K562 (cell line): ENCODE results near the gene PPM1H.

Experiments
- AFF1 ChIP-seq, 2 experiments: fragments of 450-650 bp; IDR thresholded peaks; 2 replicates each; pipeline ENCODE4 v1.6.1; 2018; ENCODE audit warnings: mild to moderate bottlenecking in 2 of 2, low read depth in 1 of 2; ENCODE audit not compliant: partially characterized antibody in 2 of 2
- BDP1 ChIP-seq: IDR thresholded peaks from 3 replicates; pipeline ENCODE4 v1.6.1; 2011; ENCODE audit not compliant: insufficient read length, insufficient read depth
- CHCHD3 ChIP-seq: fragments of 250-450 bp; sonication (Bioruptor Pico); IDR thresholded peaks from 2 replicates; pipeline ENCODE4 v2.1.2; 2022; ENCODE audit warnings: mild to moderate bottlenecking
- CTBP1 ChIP-seq: fragments of 450-650 bp; IDR thresholded peaks from 2 replicates; pipeline ENCODE4 v1.6.1; 2016; ENCODE audit warnings: borderline replicate concordance
- CTCF ChIP-seq, 3 experiments: IDR thresholded peaks in 2 of 3; conservative IDR thresholded peaks in 1 of 3; 2 replicates each; pipeline ENCODE4 v1.5.1; 2011 to 2012; ENCODE audit warnings: low read length in 3 of 3, mild to moderate bottlenecking in 3 of 3, control low read depth in 2 of 3, improper control_type of control experiment in 1 of 3, inconsistent platforms in 1 of 3, low read depth in 1 of 3, mixed read lengths in 1 of 3, moderate library complexity in 1 of 3; ENCODE audit not compliant: insufficient read depth in 2 of 3
- GABPA ChIP-seq: fragments of 200-800 bp; sonication (Bioruptor generic); conservative IDR thresholded peaks from 2 replicates; pipeline ENCODE4 v1.6.1; 2016; ENCODE audit warnings: low read depth, missing genetic modification characterization, missing compliant biosample characterization
- ZBTB7A ChIP-seq: IDR thresholded peaks from 2 replicates; pipeline ENCODE4 v1.6.1; 2011; ENCODE audit warnings: low read depth, mild to moderate bottlenecking, low read length, moderate library complexity, borderline replicate concordance; ENCODE audit not compliant: control insufficient read depth

- TF ChIP-seq CHCHD3, result no peak
- TF ChIP-seq BDP1, result no peak
- TF ChIP-seq CTCF (IDR thresholded peaks at IDR 0.05 in 2 of 3, conservative IDR thresholded peaks at IDR 0.05 in 1 of 3; ENCODE audit: insufficient read depth in 2 of 3, low read depth in 1 of 3, low read length in 3 of 3), result no peak
- no peak for TF ChIP-seq ZBTB7A
- no peak for TF ChIP-seq CTBP1
- no peak for TF ChIP-seq AFF1 (IDR thresholded peaks at IDR 0.05; ENCODE audit: low read depth in 1 of 2, partially characterized antibody in 2 of 2)
- no peak for TF ChIP-seq GABPA (tag)
These were observed 142.6 kb downstream of the PPM1H start for GRCh38 chr12:62792236-62792870.
